ENCODE measurements around the gene CXCL3.
A peak's percentile ranks its signal among the peaks of the same experiment; 100 is the strongest.
"Not testable (repeated sequence)": the region's sequence is repeated elsewhere in the genome, so short reads cannot be mapped to it uniquely, and the experiment has no call there.

The CXCL3 gene

DNA sequence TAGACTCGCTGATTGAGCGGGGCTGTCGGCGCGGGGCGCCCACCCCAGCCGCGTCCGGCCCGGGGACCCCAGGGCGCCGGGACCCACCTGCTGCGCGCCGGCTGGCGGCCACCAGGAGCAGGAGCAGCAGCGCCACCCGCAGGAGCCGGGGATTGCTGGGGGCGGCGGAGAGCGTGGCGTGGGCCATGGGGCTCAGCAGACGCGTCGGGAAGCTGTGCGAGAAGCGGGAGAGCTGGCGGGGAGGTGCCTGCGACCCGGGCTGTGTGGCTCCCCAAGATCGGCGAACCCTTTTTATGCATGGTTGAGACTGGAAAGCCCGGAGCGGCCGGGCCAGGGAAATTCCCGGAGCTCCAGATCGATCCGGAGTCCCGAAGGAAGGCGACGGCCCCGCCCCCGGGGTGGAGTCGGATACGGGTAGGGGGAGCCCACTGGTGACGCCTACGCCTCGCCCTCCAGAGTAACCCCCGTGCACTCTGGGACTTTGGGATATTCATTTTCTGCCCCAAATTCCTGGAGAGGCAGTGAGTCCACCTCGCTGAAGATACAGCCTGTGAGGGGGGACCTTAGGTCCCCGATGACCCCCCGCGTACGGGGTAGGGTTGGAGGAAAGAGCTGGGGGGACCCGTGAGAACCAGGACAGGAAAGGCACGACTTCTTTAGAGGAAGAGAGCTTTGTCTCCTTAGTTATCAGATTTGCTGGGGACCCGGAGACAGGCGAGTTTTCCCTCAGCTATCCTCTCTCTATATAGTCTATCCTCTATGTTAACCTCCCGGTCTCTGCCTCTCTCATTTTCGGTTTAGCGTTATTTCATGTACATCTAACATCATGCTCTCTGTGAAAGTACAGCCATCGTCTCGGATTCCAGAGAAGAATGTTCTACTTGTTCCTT lies at the start of gene CXCL3:
TSS of gene CXCL3 (minus strand) at position 265 of the 890 bp plus-strand sequence. CDS start at position 187, 78 bp downstream.
- no peak for DNase-seq (ENCODE audit: low read depth in 2 of 2)

DNA sequence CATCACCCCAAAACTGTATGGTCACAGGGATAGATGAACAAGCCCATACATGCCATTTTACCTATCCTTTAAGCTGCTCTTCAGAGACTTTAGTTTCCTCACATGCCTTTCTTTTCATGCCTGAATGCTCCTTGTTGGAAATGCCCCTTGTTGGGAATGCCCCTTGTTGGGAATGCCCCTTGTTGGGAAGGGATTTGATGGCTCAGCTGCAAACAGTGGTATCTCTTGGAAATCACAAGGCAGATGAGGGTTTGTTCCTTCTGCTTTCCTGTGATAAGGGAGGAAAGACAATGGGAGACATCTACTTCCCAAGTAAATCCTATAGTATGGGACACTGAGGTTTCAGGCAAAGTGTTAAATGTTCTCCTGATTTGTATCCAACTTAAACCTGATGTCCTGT lies 49.0 kb upstream of the CXCL3 start:
- no peak for DNase-seq (ENCODE audit: low read depth in 2 of 2)

DNA sequence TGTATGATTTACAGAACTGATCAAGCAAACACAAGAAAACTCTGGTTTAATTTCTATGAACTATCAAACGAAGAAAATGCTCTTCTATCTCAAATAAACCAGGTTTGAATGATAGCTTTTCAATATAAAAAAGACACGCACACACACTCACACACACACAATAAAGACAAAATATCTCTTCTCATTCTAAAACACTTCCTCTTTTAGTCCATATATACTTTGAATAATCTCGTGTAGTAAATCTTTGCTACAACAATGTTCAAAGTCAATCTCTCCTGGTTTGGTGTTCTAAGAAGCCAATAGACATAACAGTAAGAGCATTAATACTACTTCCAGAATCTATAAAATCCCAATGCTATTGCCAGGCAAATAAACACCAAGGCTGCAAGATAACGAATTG lies 47.2 kb upstream of the CXCL3 start:
- no peak for DNase-seq (ENCODE audit: low read depth in 2 of 2)

DNA sequence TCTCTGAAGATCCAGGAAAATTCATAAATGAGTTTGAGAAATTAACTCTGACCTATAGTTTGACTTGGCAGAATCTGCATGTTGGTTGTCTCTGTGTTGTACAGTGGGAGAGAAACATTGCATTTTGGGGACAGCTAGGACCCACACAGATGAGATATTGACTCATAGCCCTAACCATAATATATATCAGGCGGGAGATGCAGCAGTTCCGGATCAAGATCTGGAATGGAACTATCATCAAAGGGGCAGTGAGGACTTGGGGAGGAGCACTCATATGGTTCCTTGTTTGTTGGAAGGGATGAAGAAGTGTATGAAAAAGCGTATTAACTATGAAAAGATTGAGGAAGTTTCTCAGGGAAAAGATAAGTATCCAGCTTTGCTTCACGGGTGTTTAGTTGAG lies 46.5 kb upstream of the CXCL3 start:
- no peak for DNase-seq (ENCODE audit: low read depth in 2 of 2)

DNA sequence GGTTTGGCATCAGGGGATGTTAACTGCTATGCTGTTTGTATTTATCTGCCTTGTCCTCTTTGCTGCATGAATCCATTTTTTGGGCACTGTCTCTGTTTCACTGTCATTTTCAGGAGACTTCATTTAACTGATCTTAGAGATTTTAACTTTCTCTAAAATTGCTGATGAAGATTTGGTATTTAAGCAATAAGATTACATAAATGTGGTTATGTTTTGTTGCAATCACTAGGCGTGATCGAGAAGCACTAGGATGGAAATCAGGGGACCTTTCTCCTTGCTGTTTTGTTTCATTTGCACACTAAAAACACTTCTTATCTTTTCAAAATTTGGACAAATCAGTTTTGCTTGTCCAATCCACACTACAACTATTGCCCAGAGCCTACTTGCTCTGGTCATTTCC lies 45.1 kb upstream of the CXCL3 start:
- no peak for DNase-seq (ENCODE audit: low read depth in 2 of 2)

DNA sequence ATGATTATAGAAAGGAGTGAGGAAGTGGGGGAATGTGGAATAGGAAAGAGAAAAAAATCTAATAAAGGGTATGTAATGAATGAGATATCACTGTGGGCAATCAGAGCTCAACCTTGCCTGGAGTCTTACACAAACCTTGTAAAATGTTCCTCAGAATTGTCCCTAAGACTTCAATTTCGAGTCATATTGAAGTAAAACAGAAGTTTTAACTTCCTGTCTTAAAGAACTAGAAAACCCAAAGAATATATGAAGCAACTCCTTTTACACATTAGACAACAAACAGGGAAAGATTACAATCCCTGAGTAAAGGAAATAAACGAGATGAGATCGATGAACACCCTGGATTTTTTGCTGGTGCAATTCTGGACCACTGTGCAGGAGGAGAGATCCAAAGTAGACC lies 42.5 kb upstream of the CXCL3 start:
- no peak for DNase-seq (ENCODE audit: low read depth in 2 of 2)

DNA sequence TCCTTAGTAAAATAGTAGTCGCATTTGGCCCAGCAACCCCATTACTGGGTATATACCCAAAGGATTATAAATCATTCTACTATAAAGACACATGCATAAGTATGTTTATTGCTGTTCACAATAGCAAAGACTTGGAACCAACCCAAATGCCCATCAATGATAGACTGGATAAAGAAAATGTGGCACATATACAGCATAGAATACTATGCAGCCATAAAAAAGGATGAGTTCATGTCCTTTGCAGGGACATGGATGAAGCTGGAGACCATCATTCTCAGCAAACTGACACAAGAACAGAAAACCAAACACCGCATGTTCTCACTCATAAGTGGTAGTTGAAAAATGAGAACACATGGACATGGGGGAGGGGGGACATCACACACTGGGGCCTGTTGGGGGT lies 41.9 kb upstream of the CXCL3 start:
- DNase-seq (ENCODE audit: low read depth in 2 of 2), result not testable (repeated sequence)

DNA sequence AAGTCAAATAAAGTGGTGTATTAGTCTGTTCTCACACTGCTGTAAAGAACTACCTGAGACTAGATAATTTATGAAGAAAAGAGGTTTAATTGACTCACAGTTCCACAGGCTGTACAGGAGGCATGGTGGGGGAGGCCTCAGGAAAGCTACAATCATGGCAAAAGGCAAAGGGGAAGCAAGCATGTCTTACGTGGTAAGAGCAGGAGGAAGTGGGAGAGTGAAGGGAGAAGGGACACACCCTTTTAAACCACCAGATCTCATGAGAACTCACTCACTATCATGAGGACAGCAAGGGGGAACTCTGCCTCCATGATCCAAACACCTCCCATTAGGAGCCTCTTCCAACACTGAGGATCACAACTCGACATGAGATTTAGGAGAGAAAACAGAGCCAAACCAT lies 40.5 kb upstream of the CXCL3 start:
- DNase-seq (ENCODE audit: low read depth in 2 of 2), result not testable (repeated sequence)

DNA sequence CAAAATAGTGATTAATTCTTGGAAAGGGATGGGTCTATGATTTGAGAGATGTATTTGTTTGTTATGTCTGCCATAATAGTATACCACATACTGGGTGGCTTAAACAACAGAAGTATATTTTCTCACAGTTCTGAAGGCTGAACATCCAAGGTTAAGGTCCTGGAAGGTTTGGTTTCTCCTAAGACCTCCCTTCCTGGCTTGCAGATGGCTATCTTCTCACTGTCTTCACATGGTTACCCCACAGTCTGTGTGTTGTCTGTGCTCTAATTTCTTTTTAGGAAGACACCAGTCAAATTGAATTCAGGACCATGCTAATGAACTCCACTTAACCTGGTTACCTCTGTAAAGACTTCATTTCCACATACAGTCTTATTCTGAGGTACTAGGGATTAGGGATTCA lies 34.9 kb upstream of the CXCL3 start:
- no peak for DNase-seq (ENCODE audit: low read depth in 2 of 2)

DNA sequence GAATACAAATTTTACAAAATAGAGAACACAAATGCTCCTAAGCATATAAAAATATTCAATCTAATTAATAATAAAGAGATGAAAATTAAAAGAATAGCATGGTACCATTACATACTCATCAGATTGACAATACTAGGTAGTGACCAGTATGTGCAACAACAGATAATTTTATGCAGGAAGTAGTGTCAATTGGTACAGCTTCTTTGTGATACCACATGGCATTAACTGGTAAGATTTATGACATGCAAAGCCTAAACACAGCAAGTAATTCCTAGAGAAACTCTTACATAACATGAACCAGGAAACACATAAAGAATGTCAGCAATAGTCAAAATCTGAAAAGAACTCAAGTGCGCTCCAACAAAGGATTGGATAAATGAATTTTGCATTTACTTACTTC lies 34.2 kb upstream of the CXCL3 start:
- no peak for DNase-seq (ENCODE audit: low read depth in 2 of 2)

DNA sequence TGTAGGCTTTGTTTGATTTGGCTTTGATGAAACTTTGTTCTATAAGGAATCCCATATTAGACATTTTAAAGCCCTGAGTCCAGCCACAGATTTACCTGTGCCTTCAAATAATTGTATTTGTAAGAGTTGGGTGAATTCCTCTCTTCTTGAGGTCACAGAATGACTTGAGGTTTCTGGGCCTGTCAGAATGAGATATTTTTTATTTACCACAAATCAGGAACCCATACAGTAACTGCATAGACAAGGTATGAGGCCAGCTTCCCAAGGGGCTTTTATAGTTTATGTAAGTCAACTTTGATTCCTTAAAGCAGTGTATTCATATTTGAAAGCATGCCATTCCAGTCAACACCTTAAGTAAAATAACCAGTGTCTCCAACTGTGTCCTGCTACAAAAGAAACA lies 29.1 kb upstream of the CXCL3 start:
- no peak for DNase-seq (ENCODE audit: low read depth in 2 of 2)

DNA sequence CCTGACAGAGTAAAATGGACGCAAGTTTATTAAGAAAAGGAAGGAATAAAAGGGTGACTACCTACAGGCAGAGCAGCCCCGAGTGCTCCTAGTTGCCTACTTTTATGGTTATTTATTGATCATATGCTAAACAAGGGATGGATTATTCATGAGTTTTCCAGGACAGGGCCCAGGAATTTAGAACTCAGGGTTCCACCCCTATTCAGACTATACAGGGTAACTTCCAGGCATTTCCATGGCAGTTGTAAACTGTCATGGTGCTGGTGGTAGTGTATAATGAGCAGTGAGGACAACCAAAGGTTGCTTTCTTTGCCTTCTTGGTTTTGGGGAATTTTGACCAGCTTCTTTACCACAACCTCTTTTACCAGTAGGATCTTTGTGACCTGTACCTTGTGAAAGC lies 27.7 kb upstream of the CXCL3 start:
- DNase-seq (ENCODE audit: low read depth in 2 of 2), result no peak

DNA sequence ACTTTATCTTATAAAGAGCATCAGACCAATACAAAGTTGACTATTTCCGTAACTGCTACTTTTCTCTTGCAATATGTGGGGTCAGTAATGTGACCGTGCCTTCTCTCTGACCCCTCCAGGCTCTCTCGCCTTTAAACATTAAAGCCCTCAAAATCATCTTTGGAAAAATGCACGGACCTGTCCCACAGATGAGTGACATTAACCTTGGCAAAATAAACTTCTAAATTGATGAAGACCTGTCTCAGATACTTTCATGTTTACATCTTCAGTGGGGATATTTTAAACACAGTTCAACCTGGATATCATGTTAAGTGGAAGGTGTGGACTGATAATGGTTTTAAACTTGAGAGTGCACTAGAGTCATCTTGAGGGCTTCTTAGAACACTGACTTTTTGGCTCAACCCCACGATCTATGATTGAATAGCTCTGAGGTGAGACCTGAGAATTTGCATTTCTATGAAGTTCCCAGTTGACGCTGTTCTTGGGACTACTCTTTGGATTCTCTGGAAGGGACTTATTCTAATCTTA lies 26.7 kb upstream of the CXCL3 start:
- DNase-seq (ENCODE audit: low read depth in 2 of 2), result no peak

DNA sequence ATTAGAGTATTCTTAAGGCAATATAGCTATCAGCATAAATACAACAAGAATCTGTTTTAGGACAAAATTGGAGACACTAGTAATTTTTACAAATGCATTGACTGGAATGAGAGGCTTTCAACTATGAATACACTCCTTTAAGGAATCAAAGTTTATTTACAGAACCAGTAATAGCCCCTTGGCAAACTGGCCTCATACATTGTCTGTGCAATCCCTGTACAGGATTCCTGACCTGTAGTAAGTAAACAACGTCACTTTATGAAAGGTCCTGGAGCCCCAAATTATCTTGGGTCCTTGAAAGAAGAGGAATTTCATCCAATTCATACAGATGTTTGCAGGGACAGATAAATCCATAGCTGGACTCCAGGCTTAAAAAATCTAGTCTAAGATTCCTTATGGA lies 25.4 kb upstream of the CXCL3 start:
- DNase-seq (ENCODE audit: low read depth in 2 of 2), result no peak

DNA sequence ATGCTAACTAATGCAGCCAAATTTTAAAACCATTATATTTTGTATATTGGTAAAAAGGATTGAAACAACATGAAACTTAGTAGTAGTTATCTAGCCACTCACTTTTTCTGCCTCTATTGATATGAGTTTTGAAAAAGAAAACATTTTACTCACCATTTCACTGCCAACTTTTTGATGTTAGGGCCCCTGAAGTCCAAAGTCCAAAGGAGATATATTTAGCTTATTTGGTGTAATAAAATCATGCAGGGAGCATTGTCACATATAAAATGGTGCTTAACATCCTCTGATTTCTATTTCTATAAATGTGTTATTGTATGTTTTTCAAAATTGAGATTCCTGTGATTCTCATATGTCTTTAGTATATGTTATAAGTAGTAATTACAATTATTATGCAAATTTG lies 24.5 kb upstream of the CXCL3 start:
- DNase-seq (ENCODE audit: low read depth in 2 of 2), result no peak

DNA sequence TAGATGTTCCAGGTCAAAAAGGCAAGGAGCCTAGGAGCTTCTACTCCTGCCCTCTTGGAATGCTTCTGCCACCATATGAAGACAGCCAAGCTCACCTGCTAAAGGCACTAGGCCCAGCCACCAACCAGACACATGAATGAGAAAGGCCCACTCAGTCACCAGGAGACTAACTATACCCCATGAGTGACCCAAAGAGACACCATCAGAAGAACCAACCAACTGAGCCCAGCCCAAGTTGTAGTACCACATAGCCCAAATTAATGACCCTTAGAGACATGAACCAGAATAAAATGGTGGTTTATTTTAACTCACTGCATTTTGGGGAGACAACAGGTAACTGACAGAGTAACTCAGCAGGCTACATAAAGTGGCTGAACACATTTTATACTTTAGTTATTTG lies 22.9 kb upstream of the CXCL3 start:
- no peak for DNase-seq (ENCODE audit: low read depth in 2 of 2)

DNA sequence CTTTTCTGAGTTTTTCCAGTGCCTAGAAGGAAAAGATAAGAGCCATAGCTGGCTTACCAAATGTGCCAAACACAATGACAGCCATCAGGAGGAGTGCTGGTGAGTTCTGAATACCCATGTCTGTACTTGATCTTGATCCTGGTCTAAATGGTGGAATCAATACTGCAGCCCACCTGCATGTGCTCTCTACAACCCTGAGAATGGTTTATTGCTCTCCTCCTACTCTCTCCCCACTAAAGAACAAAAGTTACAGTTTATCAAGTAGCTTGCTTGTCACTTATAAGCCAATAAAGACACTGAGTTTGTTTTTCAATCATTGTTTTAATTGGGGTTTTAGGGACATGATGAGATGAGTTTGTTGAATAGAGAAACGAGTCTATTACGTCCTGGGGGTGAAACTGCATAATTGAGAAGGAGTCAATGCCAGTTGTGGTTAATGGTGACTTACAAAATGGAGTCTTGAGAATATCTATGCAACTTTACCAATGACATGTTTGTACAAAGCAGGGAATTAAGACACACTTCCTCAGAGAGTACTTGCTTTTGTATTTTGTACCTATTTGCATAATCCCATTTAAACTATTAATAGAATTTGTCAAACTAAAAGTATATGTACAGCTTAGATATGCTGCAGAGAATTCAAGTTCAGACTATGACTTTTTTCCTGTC lies 20.8 kb upstream of the CXCL3 start:
- DNase-seq (ENCODE audit: low read depth in 2 of 2), result no peak

DNA sequence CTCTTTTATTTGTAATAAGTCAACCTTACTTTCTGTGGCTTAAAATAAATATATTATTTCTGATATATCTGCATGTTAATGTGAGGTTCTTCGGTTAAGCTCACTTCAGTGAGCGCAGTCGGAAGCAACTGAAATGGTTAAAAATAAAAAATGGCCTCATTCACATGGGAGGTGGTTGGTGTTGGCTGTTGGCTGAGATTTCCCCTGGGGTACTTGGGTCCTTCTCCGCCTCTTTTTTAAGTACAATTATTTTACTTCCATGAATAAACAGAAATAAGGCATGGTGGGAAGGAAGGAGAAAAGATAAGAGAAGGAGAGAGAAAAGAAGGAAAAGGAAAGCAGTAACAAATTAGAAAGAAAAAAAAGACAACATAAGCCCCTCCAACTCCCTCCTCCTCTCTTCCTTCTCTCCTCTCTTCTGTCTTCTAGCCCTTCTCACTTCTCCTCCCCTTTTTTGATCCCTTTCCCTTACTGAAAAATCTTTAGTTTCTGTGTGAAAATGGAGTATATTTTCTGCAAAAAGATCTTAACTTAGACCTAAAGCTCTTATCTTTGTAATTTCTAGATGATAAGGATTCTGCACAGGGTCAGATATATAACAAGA lies 19.7 kb upstream of the CXCL3 start:
- DNase-seq (ENCODE audit: low read depth in 2 of 2), result no peak

DNA sequence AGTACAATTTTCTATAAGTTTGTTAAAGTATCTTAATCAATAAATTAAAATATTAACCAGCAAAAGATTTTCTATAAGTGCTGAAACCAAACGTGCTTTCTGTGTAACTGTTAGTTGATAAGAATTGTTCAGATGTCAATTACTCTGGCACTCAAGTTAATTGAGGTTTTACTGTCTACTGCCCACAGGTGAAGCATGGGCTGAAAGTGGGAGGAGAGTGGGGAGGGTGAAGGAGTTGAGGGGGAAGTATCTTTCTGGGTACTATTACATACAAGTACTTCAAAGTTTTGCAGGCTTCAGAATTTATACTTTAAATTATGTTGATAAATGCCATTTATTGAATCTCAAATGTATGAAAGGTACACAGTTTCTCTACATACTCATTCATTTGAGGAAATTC lies 19.1 kb upstream of the CXCL3 start:
- DNase-seq (ENCODE audit: low read depth in 2 of 2), result no peak

DNA sequence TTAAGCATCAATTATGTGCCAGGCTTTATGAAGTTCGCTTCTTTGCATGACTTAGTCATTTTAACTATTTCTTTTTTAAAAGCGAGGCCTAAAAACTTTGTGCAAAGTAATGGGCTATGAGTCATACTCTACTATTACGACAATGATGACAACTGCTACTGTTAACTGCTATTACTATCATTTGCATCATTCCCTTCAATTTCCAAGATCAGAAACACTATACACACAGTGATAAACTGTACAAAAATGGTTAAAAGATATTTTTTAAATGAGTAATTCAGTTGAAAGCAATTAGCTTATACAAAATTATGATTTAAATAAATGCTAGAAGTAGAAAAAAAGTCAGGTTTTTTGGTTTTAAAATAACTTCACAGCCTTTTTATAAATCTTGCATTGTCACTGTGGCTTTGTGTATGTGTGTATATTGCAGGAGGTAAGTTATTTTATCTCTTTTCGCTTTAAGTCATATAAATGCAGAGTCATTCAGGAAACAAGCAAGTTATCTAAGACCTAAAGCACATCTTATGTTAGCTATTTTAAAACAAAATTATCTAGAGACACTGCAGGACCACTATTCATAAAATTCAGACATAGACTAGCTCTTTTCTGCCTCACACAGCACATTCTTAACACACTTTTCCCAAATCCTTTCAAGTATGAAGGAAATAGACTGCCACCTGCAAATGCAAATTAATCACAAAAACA lies 18.5 kb upstream of the CXCL3 start:
- DNase-seq (ENCODE audit: low read depth in 2 of 2), result peak; percentile 80 to 83

DNA sequence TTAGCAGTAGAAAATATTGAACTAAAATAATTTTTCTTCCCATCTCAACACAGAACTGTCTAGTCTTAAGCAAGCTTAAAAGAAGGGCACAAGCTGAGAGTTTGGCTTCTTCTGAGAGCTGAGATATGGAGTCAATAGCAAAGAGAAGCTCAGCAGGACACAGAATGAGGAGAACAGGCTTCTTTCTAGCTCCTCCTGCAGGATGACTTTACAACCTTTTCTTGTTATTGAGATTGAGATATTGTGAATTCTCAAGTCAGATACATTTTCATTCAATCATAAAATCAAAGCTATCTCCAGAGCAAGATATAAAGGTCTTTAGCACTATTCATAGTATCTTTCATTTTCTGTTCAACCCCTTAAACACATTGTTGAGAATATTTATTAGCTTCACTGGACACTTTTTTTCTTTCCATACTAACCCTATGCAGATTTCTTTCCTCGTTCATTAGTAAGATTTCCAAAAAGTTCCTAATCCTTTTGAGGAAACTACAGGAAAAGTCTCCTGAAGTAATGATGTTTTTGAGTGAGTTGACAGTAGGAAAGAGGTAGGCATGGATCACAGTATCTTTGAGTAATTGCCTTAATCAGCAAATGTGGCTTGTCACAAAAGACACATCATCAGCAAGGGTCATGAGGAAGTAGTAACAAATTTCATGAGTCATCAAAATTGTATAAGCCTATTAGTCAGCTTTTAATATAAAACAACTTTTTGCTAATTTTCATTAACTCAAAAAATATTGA lies 17.8 kb upstream of the CXCL3 start:
- no peak for DNase-seq (ENCODE audit: low read depth in 2 of 2)

Measured in fibroblast of skin of left quadriceps (primary cell).